ENCODE measurements around the gene VIL1.

VIL1 gene

DNA sequence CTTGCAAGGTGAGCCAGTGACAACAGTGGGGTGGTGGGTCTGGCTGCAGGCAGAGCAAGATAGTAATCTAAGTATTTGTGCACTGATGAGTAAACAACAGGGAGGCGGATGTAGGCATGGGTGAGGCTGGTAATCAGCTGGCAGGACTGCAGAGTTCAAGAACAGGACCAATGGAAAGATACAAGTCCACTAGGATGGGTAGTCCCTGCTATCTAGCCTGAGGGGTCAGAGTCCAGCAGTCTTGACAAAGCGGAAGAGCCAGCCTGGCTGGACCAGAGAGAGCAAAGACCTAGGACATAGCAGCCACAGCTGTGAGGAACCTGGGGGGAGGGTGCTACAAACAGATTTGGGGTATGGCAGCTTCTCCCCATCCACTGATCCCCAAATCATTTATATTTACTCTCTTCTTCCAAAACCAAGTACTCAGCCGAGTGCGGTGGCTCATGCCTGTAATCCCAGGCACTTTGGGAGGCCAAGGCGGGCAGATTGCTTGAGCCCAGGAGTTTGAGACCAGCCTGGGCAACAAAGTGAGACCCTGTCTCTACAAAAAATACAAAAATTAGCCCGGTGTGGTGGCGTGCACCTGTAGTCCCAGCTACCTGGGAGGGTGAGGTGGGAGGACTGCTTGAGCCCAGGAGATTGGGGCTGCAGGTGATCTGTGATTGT is 25.9 kb downstream of the VIL1 start:
- DNase-seq (ENCODE audit: low spot score): no peak

GRCh38 chr2:218445602-218446001 is 26.7 kb downstream of the VIL1 start:
- DNase-seq (ENCODE audit: low spot score): no peak

GRCh38 chr2:218446547-218446946 is 27.6 kb downstream of the VIL1 start:
- DNase-seq (ENCODE audit: low spot score): no peak

DNA sequence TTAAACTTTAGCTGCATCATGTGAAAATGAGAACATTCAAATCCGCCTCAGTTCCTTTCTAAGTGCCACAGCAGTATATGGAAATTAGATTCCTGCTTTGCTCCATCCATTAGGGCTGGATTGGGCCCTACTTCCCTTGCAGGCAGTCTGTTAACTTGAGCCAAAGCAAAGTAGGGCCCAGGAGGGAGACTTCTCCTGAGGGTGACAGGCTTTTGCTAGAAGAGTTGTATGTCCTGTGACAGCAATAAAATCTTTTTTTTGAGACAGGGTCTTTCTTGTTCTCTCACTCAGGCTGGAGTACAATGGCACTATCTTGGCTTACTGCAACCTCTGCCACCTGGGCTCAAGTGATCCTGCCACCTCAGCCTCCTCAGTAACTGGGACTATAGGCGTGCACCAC is 28.1 kb downstream of the VIL1 start:
- DNase-seq (ENCODE audit: low spot score): no peak

GRCh38 chr2:218448934-218449333 is 30.0 kb downstream of the VIL1 start:
- DNase-seq (ENCODE audit: low spot score): no peak

GRCh38 chr2:218452079-218452478 is 33.2 kb downstream of the VIL1 start:
- no peak for DNase-seq (ENCODE audit: low spot score)

DNA sequence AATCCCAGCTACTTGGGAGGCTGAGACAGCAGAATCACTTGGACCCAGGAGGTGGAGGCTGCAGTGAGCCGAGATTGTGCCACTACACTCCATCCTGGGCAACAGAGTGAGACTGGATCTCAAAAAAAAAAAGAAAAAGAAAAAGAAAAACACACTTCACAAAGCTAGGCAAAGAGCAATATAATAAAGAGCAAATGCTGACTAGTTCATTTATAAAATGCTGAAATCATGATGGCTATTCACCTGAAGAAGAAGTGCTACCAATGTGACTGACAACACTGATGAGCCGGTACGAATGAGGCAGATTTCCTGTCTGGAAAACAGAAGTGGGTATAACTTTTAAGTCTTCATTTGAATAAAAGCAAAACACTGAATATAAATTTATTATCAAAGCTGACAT is 37.9 kb downstream of the VIL1 start:
- DNase-seq (ENCODE audit: low spot score): no peak

DNA sequence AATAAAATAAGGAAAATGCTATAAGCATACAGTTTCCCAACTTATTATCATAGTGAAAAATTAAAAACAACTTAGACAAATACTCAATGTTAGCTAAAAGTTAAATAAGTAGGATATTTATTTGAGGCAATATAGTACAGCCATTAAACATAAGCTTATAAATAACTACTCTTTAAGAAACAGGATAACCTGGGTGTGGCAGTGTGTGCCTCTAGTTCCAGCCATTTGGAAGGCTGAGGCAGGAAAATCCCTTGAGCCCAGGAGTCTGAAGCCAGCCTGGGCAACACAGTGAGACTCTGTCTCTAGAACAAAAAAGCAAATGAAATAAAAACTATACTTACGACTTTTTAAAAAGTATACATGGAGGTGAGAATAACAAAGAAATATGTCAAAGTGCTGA is 39.7 kb downstream of the VIL1 start:
- DNase-seq (ENCODE audit: low spot score): no peak

DNA sequence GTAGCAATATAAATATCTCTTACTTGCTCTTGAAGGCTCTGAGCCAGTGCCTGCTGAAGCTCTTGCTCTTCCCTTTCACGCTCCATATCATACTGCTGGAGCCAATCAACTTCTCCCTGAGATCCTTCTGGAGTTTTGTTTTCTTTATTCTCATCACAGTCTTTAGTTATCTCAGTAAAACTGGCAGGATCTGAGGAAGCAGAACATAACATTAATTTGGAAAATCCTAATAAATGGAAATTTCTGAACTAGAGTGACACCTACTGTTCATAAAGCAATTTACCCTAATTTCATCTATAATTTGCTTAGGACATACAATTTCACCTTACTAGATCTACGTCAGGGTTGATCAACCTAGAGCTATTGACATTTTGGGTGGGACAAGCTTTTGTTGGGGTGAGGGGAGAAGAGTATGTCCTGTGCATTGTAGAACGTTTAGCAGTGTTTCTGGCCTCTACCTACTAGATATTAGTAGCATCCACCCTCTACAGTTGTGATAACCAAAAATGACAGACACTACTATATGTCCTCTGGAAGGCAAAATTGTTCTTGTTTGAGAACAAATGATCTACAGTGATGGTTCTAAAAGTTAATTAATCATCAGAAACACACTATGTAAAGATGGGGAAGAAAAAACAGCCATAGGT is 47.2 kb downstream of the VIL1 start:
- DNase-seq (ENCODE audit: low spot score): no peak

- DNase-seq (ENCODE audit: low spot score): no peak
Observed at GRCh38 chr2:218470448-218470847, 51.5 kb downstream of the VIL1 start.

GRCh38 chr2:218471036-218471435 is 52.1 kb downstream of the VIL1 start:
- no peak for DNase-seq (ENCODE audit: low spot score)

GRCh38 chr2:218471982-218472381 is 53.1 kb downstream of the VIL1 start:
- DNase-seq (ENCODE audit: low spot score): no peak

DNA sequence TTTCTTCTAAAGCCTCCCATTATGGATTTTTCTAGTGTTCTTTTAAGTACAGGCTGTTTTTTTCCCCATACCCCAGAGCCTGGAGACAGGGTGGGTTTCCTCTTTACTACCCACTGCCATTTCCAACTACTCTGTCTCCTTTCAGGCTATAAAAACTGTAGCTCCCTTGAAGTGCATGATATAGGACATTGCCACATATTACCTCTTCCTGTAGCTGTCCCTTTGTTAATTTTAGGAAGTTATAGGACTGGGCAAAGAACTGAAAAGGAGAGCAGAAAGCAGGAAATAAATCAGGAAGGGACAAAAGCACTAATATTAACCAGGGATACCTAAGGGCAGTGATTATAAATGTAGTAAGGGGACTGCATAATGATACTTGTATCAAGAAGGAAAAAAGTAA is 54.1 kb downstream of the VIL1 start:
- no peak for DNase-seq (ENCODE audit: low spot score)

GRCh38 chr2:218474527-218474926 is 55.6 kb downstream of the VIL1 start:
- DNase-seq (ENCODE audit: low spot score): no peak

DNA sequence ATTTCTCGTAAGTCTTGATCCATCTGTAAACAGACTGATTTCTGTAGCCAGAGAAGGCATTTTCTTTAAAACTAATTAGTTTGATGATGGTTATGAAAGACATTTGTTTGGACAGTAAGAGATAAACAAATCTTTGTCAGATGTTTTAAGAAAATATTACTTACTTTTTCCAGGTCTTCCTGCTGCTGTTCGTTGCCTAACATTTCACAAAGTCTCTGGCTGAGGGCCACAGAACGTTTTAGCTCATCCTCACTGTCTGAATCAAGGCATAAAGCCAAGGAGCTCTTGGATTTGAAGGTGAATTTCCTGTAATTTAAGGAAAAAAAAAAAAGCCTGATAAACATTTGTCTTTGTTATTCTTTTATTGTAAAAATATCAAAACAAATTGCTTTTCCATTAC is 57.8 kb downstream of the VIL1 start:
- no peak for DNase-seq (ENCODE audit: low spot score)

GRCh38 chr2:218477247-218477646 is 58.3 kb downstream of the VIL1 start:
- no peak for DNase-seq (ENCODE audit: low spot score)

- no peak for DNase-seq (ENCODE audit: low spot score)
Observed at GRCh38 chr2:218478544-218478943, 59.6 kb downstream of the VIL1 start.

- no peak for DNase-seq (ENCODE audit: low spot score)
Observed at GRCh38 chr2:218479595-218479994, 60.7 kb downstream of the VIL1 start.

DNA sequence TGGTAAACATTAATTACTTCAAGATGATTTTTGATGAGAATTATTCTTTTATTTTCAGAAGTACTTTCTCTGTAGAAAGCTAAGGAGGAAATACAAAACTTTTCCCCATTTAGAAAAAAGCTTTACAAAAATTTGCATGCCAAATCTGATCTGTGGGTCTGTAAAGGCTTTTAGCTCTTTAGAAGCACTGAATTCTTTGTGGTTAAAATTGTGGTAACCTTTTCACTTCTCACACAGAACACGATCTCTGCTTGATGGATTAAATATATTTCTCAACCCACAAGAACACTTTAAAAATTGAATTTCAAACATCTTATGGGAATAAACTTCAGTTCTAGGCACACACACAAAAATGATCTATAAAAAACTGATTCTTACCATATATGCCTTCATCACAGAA is 63.7 kb downstream of the VIL1 start:
- DNase-seq (ENCODE audit: low spot score): no peak

DNA sequence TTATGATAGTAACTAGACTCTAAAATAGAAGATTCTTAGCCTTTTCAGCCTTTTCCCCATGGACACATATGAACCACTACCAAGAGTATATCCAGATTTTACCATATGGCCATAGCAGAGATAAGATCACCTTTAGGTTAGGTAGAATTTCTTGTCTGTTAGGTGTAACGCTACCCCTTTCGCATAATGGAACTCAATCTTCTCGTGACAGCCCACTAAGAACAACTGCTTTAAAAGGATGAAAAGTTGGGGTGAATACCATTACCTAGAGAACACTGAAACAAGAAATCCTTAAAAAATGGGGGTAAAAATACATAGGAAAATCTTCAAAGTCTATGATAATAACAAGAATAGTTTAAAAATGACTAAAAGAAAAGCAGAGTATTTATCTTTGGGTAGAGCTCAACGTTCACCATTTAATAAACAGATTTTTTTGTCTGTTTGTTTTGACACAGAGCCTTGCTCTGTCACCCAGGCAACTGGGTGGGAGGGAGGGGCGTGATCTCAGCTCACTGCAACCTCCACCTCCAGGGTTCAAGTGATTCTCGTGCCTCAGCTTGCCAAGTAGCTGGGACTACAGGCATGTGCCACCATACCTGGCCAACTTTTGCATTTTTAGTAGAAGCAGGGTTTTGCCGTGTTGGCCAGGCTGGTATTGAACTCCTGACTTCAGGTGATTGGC is 67.2 kb downstream of the VIL1 start:
- DNase-seq (ENCODE audit: low spot score): no peak

DNA sequence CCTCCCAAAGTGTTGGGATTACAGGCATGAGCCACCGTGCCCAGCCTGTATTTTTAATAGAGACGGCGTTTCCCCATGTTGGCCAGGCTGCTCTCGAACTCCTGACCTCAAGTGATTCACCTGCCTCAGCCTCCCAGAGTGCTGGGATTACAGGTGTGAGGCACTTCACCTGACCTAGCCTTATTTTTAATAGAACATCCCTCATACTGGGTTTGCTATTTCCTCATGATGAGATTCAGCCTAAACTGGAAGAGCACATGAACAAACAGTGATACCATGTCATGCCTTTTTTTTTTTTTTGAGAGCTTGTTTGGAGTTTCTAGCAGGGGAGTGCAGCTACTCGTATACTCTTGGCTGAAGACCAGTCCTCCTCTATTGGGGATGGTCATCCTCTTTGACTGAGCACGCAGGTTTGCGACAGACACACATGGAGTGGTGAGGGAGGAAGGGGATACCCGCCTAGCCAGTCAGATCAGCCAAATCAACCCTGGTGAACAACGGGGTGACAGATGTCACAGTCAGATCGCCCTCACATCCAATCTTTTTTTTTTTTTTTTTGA is 81.7 kb downstream of the VIL1 start:
- DNase-seq (ENCODE audit: low spot score): no peak

DNA sequence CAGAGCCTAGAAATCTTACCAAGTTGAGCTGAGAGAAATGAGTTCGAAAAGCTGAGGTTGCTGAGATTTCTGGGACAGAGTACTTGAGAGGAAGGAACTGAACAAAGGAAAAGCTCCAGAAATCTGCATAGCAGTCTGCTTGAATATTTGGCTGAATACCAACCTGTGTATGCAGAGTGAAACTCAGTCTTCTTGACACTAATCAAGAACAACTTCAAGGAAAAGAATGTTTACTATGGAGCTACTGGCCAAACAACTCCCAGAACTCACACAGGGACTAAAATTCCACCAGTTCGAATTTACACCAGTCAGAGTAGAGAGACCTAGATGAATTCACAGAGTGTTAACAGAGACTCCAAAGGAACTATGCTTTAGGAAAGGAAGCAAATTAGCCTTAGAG is 82.7 kb downstream of the VIL1 start:
- no peak for DNase-seq (ENCODE audit: low spot score)

Measured in ecto neural progenitor cell (in vitro differentiated cells).